ENCODE data around the gene C9orf50.
A peak's percentile ranks its signal among the peaks of the same experiment; 100 is the strongest.

C9orf50 gene

GRCh38 chr9:129581505-129582189 is 39.3 kb downstream of the C9orf50 start:
- no peak for DNase-seq (ENCODE audit: extremely low read depth, insufficient read length)
- Histone ChIP-seq H3K36me3 (ENCODE audit: control insufficient read depth, insufficient read depth, low read length) (no peaks in the 10 kb centered on the region), H3K27me3 (replicated peaks; ENCODE audit: control insufficient read depth, insufficient read depth, low read length) (no peaks in the 10 kb centered on the region), H3K4me3 (replicated peaks; ENCODE audit: low read depth, low read length) (no peak overlapping the region)
- no peak for TF ChIP-seq CTCF (IDR thresholded peaks at IDR 0.05; ENCODE audit: insufficient read depth, low read length, poor library complexity, severe bottlenecking)

GRCh38 chr9:129580211-129580915 is 40.5 kb downstream of the C9orf50 start:
- no peak for TF ChIP-seq CTCF (IDR thresholded peaks at IDR 0.05; ENCODE audit: insufficient read depth, low read length, poor library complexity, severe bottlenecking)
- DNase-seq (ENCODE audit: extremely low read depth, insufficient read length) = peak; percentile 65
- H3K36me3 ChIP-seq (ENCODE audit: control insufficient read depth, insufficient read depth, low read length) = no peaks in the 10 kb centered on the region
- no peaks in the 10 kb centered on the region for H3K27me3 ChIP-seq (replicated peaks; ENCODE audit: control insufficient read depth, insufficient read depth, low read length)
- 0 out of 2 replicates have a peak overlapping the region, but pooled peaks have one; percentile 0 for H3K4me3 ChIP-seq (replicated peaks; ENCODE audit: low read depth, low read length)

- Histone ChIP-seq H3K36me3 (ENCODE audit: control insufficient read depth, insufficient read depth, low read length) (no peaks in the 10 kb centered on the region), H3K27me3 (replicated peaks; ENCODE audit: control insufficient read depth, insufficient read depth, low read length) (no peaks in the 10 kb centered on the region), H3K4me3 (replicated peaks; ENCODE audit: low read depth, low read length) (no peak overlapping the region)
- TF ChIP-seq CTCF (IDR thresholded peaks at IDR 0.05; ENCODE audit: insufficient read depth, low read length, poor library complexity, severe bottlenecking) = no peak
- no peak for DNase-seq (ENCODE audit: extremely low read depth, insufficient read length)
These were observed 41.6 kb downstream of the C9orf50 start for GRCh38 chr9:129579294-129579693.

- no peak for TF ChIP-seq CTCF (IDR thresholded peaks at IDR 0.05; ENCODE audit: insufficient read depth, low read length, poor library complexity, severe bottlenecking)
- DNase-seq (ENCODE audit: extremely low read depth, insufficient read length) = no peak
- Histone ChIP-seq H3K36me3 (ENCODE audit: control insufficient read depth, insufficient read depth, low read length) (no peaks in the 10 kb centered on the region), H3K27me3 (replicated peaks; ENCODE audit: control insufficient read depth, insufficient read depth, low read length) (no peaks in the 10 kb centered on the region), H3K4me3 (replicated peaks; ENCODE audit: low read depth, low read length) (no peak overlapping the region)
These were observed 44.1 kb downstream of the C9orf50 start for GRCh38 chr9:129576546-129577543.

- Histone ChIP-seq H3K27me3 (replicated peaks; ENCODE audit: control insufficient read depth, insufficient read depth, low read length) (no peaks in the 10 kb centered on the region), H3K36me3 (ENCODE audit: control insufficient read depth, insufficient read depth, low read length) (no peaks in the 10 kb centered on the region), H3K4me3 (replicated peaks; ENCODE audit: low read depth, low read length) (no peak overlapping the region)
- TF ChIP-seq CTCF (IDR thresholded peaks at IDR 0.05; ENCODE audit: insufficient read depth, low read length, poor library complexity, severe bottlenecking) = no peak
- no peak for DNase-seq (ENCODE audit: extremely low read depth, insufficient read length)
These were observed 45.1 kb downstream of the C9orf50 start for GRCh38 chr9:129575818-129576217.
